ENCODE data around the gene FAAP100. TPM values are rescaled to one million over a fixed set of nuclear protein-coding genes. Genes with fewer than 3 reads are reported as not detected.
A peak's percentile ranks its signal among the peaks of the same experiment; 100 is the strongest.

Gene FAAP100
- total RNA-seq, 2 donors from 2014 or later: 18.9 TPM

DNA sequence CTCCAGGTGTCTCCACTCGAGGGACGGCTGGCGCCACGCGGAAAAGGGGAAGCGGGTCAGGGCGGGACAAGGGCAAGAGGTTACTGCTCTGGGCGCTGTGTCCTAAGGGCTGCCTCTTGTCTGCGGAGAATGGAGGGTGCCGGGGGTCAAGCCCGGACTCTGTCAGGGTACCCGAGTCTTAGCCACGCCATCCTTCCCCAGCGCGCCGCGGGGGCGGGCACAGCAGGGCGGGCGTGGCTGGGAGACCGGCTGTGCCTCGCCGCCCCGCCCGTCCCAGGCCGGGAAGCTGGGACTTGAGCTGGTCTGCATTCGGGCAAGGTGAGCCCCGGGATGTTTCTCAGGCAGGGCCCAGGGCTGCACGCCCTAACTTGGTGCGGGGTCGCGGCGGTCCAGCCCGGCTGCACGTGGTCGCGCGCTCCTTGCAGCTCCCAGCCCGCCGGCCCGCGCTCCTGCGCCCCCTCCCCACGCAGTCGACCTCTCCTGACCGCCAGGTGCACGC lies 33.3 kb downstream of the FAAP100 start:
- no peak for DNase-seq (ENCODE audit: low spot score)
- intact Hi-C loops (cut with DNase I): no loop called here

DNA sequence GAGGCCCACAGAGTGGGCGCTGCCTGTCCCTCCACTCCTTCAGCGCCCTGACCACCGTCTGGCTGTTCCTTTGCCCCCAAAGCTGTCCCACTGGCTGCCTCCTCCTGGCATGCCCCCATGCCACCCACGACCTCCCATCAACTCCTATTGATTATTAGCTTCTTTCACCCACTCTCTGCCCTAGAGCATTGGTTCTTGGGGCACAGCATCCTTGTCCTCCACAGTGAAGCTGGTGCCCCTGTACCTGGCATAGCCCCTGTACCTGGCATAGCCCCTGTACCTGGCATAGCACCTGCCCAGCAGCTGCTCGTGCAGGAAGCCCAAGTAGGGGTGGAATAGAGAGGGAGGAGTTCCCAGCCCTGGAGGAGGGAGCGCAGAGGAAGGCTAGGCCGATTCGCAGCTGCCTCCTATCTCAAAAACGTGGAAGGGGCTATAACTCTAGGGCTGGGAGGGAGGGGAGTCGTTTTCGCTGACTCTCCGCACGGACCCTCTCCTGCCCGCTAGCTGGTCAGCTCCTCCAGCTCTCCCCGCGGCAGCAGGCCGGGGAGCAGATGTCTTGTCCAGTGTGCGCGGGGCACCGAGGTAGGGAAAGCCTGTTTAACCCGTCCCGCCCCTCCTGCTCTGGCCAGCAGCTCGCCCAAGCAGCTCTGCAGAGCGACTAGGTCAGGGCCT lies 33.9 kb downstream of the FAAP100 start:
- intact Hi-C loops (cut with DNase I): no loop called here
- no peak for DNase-seq (ENCODE audit: low spot score)

DNA sequence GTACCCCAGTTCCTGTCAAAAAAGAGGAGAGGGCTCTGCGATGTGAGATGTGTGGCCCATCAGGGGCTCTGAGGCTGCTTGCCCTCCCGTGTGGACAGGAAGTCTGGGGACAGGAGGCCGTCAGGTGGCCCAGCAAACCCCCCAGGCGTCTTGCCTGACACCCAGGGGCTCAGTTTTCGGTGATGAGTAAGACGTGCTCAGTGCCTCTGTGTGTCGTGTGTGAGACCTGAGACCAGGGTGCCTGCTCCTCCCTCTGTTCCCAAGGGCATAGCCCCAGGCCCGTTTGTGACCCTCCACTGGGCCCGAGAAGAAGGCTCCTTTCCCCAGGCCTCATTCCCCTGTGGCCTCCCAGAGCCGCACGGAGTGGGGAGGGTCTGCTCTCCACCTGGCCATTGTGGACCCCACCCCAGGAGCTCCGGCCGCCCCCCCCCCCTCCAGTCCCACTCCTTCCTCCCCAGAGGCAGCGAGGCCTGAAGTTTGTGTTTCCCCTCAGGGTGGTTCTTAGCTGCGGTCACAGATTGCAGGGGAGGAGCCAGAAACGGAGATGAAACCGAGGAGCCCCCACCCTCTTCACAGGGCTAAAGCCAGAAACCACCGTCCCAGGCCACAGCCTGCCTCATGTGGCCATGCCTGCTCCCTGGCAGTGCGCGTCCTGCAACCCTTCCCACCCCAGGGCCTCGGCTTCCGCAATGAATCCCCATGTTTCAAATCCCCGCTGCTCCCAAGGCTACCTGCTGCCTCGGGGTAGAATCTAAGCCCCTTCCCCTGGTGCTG lies 34.6 kb downstream of the FAAP100 start:
- intact Hi-C loops (cut with DNase I): no loop called here
- peak; percentile 80 for DNase-seq (ENCODE audit: low spot score)

DNA sequence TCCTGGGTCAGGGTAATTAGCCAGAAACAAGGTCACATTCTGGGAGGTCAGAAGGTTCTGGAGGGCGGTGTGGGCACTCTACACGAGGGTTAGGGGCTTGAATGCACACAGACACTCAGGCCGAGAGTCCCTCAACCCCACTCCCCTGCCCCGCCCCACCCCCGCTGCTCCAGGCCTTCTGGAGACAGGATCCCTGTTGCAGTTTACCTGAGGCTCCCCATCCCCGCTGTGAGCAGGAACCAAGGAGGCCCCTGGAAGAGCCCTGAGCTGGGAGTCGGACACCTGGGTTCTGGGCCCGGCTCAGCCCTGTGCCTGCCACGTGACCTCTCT lies 35.2 kb downstream of the FAAP100 start:
- intact Hi-C loops (cut with DNase I): no loop called here
- DNase-seq (ENCODE audit: low spot score): no peak

DNA sequence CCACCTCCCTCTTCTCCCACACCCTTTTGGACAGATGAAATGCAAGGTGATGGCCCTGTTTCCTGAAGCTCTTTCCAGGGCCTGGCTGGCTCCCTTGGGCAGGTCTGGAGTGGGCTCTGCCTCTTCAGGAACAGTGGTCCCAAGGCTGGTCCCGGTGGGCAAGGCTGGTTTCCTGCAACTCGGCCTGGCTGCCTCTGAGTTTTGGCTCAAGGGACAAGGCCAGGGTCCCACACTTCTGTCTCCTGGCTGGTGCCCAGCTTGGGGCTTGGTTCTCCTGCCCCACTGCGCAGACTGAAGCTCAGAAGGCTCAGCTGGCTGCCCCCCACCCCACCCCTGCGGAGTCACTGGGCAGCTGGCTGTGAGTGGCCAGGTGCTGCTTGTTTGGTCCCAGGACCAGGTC lies 35.7 kb downstream of the FAAP100 start:
- peak; percentile 76 for DNase-seq (ENCODE audit: low spot score)

DNA sequence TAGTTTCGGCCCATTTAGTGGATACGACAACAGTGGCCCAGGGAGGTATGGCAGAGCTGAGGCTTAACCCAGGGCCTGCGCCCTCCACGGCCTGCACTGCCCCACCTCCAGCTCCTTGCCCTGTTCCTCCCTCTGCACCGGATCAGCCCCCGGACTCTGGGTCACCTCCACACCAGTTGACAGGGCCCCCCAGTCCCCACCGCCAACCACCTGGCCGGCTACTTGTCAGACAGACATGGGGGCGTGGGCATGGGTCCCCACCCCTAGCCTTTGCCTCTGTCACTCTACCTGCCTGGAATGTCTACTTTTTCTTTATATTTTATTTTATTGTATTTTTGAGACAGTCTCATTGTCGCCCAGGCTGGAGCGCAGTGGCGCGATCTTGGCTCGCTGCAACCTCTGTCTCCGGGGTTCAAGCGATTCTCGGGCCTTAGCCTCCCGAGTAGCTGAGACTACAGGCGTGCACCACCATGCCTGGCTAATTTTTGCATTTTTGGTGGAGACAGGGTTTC lies 36.6 kb downstream of the FAAP100 start:
- DNase-seq (ENCODE audit: low spot score): peak; percentile 78
- intact Hi-C loops (cut with DNase I): no loop called here

More for the DNA sequence above, 35.7 kb downstream of the FAAP100 start:
- intact Hi-C loops (cut with DNase I): no loop called here

DNA sequence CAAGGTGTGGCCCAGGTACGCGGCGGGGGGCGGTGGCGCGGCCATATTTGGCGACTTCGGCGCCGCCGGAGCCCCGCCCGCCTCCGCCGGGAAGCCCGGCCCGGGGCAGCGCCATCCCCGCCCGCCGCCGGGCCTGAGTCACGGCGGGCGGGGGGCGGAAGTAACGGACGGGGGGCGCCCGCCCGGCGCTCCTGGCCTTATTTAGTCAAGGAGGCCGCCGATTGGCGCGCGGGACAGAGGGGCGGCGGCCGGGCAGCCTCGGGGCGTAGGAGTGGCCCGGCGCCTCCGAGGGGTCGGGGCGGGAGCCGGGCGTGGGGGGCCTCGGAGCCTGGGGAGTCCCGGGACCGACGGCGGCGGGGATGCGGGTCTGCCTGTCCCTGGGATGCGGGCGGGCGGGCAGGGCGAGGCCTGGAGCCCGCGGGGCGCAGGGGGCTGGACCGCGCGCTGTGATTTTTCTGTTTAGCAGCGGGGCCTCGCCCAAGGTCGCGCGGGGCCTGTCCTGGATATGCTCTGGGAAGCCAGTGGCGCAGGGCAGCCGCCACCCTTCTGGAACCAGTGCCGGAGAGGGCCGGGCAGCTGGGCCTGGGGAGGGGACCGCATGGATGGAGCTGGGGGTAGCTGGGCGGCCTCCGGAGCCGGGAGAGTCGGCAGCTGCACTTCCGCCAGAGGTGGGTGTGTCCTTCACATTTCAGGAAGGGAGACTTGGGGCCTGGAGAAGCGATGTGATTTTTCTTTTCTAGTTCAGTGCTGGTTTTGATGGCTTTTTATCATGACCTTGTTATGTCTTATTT lies 37.2 kb downstream of the FAAP100 start:
- intact Hi-C loops (cut with DNase I): no loop called here

DNA sequence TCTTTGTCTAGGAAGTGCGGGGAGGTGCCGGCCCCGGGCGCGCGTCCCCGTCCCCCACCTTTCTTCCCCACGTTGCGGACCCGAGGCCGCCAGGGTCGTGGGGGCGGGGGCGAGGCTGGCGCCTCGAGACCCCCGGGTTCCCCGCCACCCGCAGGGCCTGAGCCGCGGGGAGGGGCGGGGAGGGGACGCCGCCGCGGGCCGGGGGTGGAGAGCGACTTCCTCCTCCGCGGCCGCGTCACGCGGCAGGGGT lies 37.7 kb downstream of the FAAP100 start:
- no peak for DNase-seq (ENCODE audit: low spot score)
- intact Hi-C loops (cut with DNase I): no loop called here

More for the DNA sequence above, 37.2 kb downstream of the FAAP100 start:
- peak; percentile 95 for DNase-seq (ENCODE audit: low spot score)

DNA sequence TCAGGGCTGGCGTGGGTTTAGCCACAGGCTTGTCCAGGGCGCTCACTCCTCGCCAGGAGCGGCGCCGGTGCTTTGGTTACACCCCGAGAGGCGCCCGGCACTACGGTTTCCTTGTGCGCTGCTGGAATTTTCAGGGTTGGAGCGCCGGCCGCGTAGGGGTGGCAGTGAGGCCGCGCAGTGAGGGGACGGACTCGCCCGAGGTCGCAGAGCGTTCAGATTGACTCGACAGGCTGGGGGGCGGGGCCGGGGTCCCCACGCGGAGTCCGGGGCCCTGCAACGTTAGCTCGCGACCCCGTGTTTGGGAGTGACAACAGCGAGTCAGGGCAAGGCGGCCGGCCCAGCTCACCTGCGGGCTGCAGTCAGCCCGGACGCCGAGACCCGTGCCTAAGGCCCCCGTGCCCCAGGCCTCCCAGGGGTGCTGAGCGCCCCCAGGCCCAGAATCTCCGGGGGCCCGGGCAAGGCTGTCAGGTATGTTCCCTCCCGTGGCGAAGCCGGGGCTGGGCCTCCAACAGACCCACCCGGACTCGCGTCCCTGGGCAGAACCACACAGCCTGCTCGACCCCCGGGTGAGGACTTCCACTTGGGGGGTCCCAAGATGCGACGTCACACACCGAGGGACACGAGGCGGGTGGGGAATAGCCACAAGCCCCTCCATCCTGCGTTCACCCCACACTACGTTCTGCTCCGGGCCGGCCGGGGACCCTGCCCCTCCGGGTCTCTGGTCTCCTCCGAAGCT lies 38.2 kb downstream of the FAAP100 start:
- intact Hi-C loops (cut with DNase I): no loop called here
- peak; percentile 92 for DNase-seq (ENCODE audit: low spot score)

DNA sequence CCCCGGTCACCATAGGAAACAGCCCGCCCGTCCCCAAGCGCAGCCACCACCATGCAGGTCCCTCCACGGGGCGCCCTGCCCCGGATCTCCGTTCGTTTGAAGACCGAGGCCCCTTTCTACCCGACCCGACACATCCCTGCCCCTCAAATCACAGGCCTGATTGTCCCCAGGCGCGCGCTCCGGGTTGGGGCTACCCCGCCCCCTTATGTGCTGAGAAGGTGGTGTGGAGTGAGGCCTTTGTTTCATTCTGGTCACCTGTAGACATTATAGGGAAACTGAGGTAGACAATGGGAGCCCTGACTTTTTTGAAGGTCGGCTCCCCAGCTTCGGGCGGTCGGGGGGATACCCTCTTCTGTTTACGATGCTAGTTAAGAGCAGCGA lies 38.8 kb downstream of the FAAP100 start:
- DNase-seq (ENCODE audit: low spot score): peak; percentile 90
- intact Hi-C loops (cut with DNase I): no loop called here

DNA sequence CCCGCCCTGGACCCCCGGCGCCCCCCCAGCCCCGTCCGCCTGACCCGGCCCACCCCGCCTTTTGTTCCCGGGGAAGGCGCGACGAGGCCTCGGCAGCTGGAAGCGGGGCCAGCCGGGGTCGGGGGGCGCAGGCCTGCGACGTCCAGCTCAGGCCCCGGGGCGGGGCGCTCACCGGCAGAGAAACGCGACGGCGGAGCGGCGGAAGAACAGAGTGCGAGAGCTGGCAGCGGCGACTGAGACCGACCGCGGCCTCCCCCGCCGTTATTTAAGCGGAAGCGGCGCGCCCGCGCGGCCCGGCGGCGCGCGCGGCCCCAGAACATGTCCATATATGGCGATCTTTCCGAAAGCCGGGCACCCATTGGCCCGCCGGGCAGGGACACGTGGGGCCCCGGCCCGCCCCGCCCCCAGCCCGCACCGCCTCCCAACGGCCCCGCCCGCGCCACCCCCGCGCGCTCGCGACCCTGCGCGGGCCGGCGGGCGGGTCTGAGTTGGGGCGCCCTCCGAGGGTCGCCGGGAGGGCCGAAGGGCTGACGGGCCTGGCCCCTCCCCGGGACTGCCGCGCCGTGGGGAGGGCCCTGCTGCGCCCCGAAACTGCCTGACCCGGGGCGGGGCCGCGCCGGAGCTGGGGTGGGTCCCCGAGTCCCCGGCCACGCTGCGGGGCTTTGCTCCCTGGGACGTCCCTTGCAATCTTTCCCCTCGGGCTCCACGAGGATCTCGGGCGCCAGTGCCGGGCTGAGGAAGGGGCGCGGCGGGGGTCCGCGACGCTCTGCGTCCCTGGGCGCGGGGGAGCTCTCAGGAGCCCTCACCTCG lies 39.4 kb downstream of the FAAP100 start, which contains the start of gene ACTG1:
Gene ACTG1 (minus strand): TSS at position 238 of the 810 bp plus-strand sequence. CDS start 445 bp downstream, outside the sequence.
- intact Hi-C loops (cut with DNase I): no loop called here
- DNase-seq (ENCODE audit: low spot score): peak; percentile 98

DNA sequence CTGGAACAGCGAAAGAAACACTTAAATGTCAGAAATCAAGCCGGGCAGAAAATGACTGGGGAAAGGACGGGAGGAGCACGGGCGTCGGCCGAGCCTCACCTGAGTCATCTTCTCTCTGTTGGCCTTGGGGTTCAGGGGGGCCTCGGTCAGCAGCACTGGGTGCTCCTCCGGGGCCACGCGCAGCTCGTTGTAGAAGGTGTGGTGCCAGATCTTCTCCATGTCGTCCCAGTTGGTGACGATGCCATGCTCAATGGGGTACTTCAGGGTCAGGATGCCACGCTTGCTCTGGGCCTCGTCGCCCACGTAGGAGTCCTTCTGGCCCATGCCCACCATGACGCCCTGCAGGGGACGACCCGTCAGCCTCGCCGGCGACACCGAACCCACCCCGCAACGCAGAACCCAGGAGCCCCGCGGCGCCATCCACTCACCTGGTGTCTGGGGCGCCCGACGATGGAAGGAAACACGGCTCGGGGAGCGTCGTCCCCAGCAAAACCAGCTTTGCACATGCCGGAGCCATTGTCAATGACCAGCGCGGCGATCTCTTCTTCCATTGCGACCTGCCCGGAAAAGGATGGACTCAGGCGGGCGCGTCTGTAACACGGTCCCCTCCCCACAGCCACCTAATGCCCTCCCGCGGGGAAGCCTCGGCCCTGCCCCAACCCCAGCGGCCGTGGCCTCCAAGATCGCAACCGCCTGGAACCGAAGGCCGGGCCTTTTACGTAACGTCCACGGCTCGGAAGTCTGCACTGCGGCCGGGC lies 40.2 kb downstream of the FAAP100 start:
- intact Hi-C loops (cut with DNase I): loop anchor here in 1 of 2 donors (2.0 kb wide), 1 partner anchor 115 kb away; no protein-coding TSS in a partner anchor
- DNase-seq (ENCODE audit: low spot score): no peak

DNA sequence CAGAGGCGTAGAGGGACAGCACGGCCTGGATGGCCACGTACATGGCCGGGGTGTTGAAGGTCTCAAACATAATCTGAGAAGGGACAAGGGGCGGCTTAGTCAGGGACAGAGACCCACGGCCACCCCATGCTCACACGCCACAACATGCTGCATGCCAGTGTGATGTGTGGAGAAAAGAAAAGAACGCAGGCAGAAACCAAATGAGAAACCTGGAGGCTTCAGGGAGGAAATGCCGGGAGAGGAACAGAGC lies 40.7 kb downstream of the FAAP100 start:
- intact Hi-C loops (cut with DNase I): loop anchor here in 1 of 2 donors (2.0 kb wide), 1 partner anchor 115 kb away; no protein-coding TSS in a partner anchor

DNA sequence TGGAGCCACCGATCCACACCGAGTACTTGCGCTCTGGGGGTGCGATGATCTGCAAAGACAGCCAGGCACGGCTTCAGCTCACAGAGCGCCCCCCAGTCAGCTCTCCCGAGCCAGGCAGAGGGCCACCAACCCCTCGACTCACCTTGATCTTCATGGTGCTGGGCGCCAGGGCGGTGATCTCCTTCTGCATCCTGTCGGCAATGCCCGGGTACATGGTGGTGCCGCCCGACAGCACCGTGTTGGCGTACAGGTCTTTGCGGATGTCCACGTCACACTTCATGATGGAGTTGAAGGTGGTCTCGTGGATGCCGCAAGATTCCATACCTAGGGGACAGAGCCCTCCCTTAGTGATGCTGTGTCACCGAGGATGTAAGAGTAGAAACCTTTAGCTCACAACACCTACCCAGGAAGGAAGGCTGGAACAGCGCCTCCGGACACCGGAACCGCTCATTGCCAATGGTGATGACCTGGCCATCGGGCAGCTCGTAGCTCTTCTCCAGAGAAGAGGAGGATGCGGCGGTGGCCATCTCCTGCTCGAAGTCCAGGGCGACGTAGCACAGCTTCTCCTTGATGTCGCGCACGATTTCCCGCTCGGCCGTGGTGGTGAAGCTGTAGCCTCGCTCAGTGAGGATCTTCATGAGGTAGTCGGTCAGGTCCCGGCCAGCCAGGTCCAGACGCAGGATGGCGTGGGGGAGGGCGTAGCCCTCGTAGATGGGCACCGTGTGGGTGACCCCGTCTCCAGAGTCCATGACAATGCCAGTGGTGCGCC lies 41.2 kb downstream of the FAAP100 start:
- intact Hi-C loops (cut with DNase I): loop anchor here in 1 of 2 donors (2.0 kb wide), 1 partner anchor 114 kb away; no protein-coding TSS in a partner anchor
- DNase-seq (ENCODE audit: low spot score): no peak

More for the DNA sequence above, 40.7 kb downstream of the FAAP100 start:
- no peak for DNase-seq (ENCODE audit: low spot score)

DNA sequence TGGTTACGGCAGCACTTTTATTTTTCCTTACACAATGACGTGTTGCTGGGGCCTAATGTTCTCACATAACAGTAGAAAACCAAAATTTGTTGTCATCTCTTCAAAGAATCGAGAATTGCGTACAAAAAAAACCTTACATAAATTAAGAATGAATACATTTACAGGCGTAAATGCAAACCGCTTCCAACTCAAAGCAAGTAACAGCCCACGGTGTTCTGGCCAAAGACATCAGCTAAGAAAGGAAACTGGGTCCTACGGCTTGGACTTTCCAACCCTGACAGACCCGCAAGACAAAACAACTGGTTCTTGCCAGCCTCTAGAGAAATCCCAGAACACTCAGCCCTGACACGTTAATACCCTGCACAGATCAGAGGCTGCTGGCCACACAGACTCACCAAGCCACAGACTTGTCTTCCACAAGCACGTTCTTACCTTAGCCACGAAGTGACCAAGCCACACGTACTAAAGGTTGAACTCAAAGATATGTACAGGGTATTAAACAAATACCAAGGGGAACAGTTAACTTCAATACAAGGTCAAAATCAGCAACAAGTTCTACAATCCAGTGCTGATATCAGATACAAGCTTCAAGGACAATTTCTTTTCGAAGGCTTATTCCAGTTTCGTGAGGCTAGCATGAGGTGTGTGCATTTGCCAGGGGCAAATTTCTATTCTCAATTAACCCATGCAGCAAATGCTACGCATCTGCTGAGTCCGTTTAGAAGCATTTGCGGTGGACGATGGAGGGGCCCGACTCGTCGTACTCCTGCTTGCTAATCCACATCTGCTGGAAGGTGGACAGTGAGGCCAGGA lies 42.0 kb downstream of the FAAP100 start:
- DNase-seq (ENCODE audit: low spot score): no peak
- intact Hi-C loops (cut with DNase I): loop anchor here in 1 of 2 donors (2.0 kb wide), 1 partner anchor 113 kb away; no protein-coding TSS in a partner anchor
